NCI-H226 (cell line): ENCODE results near the gene CNOT1.
A peak's percentile ranks its signal among the peaks of the same experiment; 100 is the strongest.
"Not testable (repeated sequence)": the region's sequence is repeated elsewhere in the genome, so short reads cannot be mapped to it uniquely, and the experiment has no call there.

Experiments
- DNase-seq: peaks from one replicate; pipeline ENCODE4 v3.0.0-alpha.2; 2015

The CNOT1 gene

GRCh38 chr16:58637021-58637420 is 7.4 kb upstream of the CNOT1 start:
- not testable (repeated sequence) for DNase-seq

- DNase-seq: no peak
Observed at GRCh38 chr16:58636466-58636865, 6.8 kb upstream of the CNOT1 start.

GRCh38 chr16:58635502-58635901 is 5.9 kb upstream of the CNOT1 start:
- DNase-seq: no peak

GRCh38 chr16:58634265-58634802 is 4.7 kb upstream of the CNOT1 start:
- DNase-seq: no peak

GRCh38 chr16:58628845-58629732 is 537 bp downstream of the CNOT1 start:
- DNase-seq: no peak

- no peak for DNase-seq
Observed at GRCh38 chr16:58624209-58624608, 5.4 kb downstream of the CNOT1 start.

GRCh38 chr16:58620396-58620795 is 9.2 kb downstream of the CNOT1 start:
- DNase-seq: no peak

- no peak for DNase-seq
Observed at GRCh38 chr16:58615280-58615679, 14.3 kb downstream of the CNOT1 start.

- no peak for DNase-seq
Observed at GRCh38 chr16:58614860-58615259, 14.8 kb downstream of the CNOT1 start.

- DNase-seq: peak; percentile 41
Observed at GRCh38 chr16:58614212-58614611, 15.4 kb downstream of the CNOT1 start.

GRCh38 chr16:58612965-58613364 is 16.7 kb downstream of the CNOT1 start:
- DNase-seq: not testable (repeated sequence)

GRCh38 chr16:58608601-58609136 is 21.0 kb downstream of the CNOT1 start:
- DNase-seq: no peak

- no peak for DNase-seq
Observed at GRCh38 chr16:58605562-58605961, 24.1 kb downstream of the CNOT1 start.

- DNase-seq: no peak
Observed at GRCh38 chr16:58591083-58591482, 38.5 kb downstream of the CNOT1 start.

GRCh38 chr16:58589326-58589905 is 40.2 kb downstream of the CNOT1 start:
- no peak for DNase-seq

- no peak for DNase-seq
Observed at GRCh38 chr16:58588406-58588805, 41.2 kb downstream of the CNOT1 start.

- DNase-seq: no peak
Observed at GRCh38 chr16:58586340-58587030, 43.1 kb downstream of the CNOT1 start.

- DNase-seq: no peak
Observed at GRCh38 chr16:58584831-58585505, 44.7 kb downstream of the CNOT1 start.

GRCh38 chr16:58582971-58583765 is 46.5 kb downstream of the CNOT1 start:
- DNase-seq: no peak

- no peak for DNase-seq
Observed at GRCh38 chr16:58582133-58582532, 47.5 kb downstream of the CNOT1 start.

GRCh38 chr16:58579587-58579986 is 50.0 kb downstream of the CNOT1 start:
- no peak for DNase-seq

- DNase-seq: no peak
Observed at GRCh38 chr16:58578642-58579041, 51.0 kb downstream of the CNOT1 start.
